Smooth muscle cell (in vitro differentiated cells): ENCODE data around the gene HMGCLL1. TPM values are rescaled to one million over a fixed set of nuclear protein-coding genes. Genes with fewer than 3 reads are reported as not detected.

Source experiments
- DNase-seq: peaks from one replicate; lab custom pipeline; 2025; ENCODE audit not compliant: unreplicated experiment; lab: John Stamatoyannopoulos, UW
- H2AFZ ChIP-seq: fragments of 200-600 bp; sonication (generic); 2 replicates; pipeline ENCODE4 v1.6.0; 2016; ENCODE audit warnings: antibody characterized with exemption, low read depth, mild to moderate bottlenecking
- H3F3A ChIP-seq: fragments of 200-600 bp; sonication (generic); 2 replicates; pipeline ENCODE4 v1.6.0; 2017; ENCODE audit warnings: antibody characterized with exemption, low read depth
- H3K27ac ChIP-seq: fragments of 200-600 bp; sonication (generic); 2 replicates; pipeline ENCODE4 v1.5.1; 2016; ENCODE audit warnings: low read depth, mild to moderate bottlenecking
- H3K27me3 ChIP-seq: fragments of 200-600 bp; sonication (generic); 2 replicates; pipeline ENCODE4 v1.6.1; 2016; ENCODE audit warnings: low read depth, mild to moderate bottlenecking
- H3K36me3 ChIP-seq: fragments of 200-600 bp; sonication (generic); 2 replicates; pipeline ENCODE4 v1.5.1; 2016; ENCODE audit warnings: low read depth
- H3K4me1 ChIP-seq: fragments of 200-600 bp; sonication (generic); 2 replicates; pipeline ENCODE4 v1.5.1; 2016; ENCODE audit warnings: low read depth
- H3K4me2 ChIP-seq: fragments of 200-600 bp; sonication (generic); 2 replicates; pipeline ENCODE4 v1.6.0; 2016; ENCODE audit warnings: mild to moderate bottlenecking
- H3K4me3 ChIP-seq: fragments of 200-600 bp; sonication (generic); 2 replicates; pipeline ENCODE4 v1.5.1; 2016; ENCODE audit warnings: mild to moderate bottlenecking
- H3K79me2 ChIP-seq: fragments of 200-600 bp; sonication (generic); 2 replicates; pipeline ENCODE4 v1.6.0; 2016; ENCODE audit warnings: low read depth, mild to moderate bottlenecking
- H3K9ac ChIP-seq: fragments of 200-600 bp; sonication (generic); 2 replicates; pipeline ENCODE4 v1.6.0; 2016; ENCODE audit warnings: low read depth
- H3K9me3 ChIP-seq: fragments of 200-600 bp; sonication (generic); replicated peaks from 2 replicates; pipeline ENCODE4 v1.5.1; 2016; ENCODE audit warnings: low read depth
- H4K20me1 ChIP-seq: fragments of 200-600 bp; sonication (generic); 2 replicates; pipeline ENCODE4 v1.6.0; 2016; ENCODE audit warnings: low read depth
- WGBS: methylation state at CpG from one replicate; pipeline ENCODE4 v1.1.7; 2016; ENCODE audit warnings: low lambda C conversion rate; 5-methylcytosine and 5-hydroxymethylcytosine counted together
- polyA plus RNA-seq: library from polyadenylated mRNA; unstranded; fragments of >200 nt; fragmentation: Nextera tagmentation; extraction: Ambion mirVana; gene quantifications from 2 replicates; pipeline ENCODE4 v1.2.1, GENCODE V29; 2016
- total RNA-seq: library from RNA; depleted of rRNA; stranded (reverse); fragments of >200 nt; gene quantifications from 2 replicates; pipeline ENCODE4 v1.2.3, GENCODE V29; 2014
- TF ChIP-seq, protein P1 (sequence below): fragments of 200-600 bp; sonication (generic); IDR thresholded peaks from 2 replicates; pipeline ENCODE4 v1.5.1; 2017; ENCODE audit warnings: borderline replicate concordance, mild to moderate bottlenecking, antibody characterized with exemption; ENCODE audit not compliant: insufficient read depth, poor library complexity, severe bottlenecking

The HMGCLL1 gene
- total and polyA plus RNA-seq, 2 experiments from 2014 or later, result not detected

DNA sequence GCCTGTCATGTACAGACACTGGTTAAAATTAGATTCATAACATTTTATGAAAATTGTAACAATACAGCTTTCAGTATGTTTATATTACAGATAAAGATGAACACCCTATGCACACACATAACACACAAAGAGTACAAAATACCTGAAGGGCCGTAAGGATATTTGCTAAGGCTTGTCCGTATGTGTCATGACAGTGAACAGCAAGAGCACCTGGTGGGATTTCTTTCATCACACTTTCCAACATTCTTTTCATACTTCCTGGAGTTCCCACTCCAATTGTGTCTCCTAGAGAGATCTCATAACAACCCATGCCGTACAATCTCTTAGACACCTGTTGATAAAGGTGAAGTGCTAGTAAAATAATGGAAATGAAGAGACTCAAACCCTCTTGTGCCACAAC lies 83.7 kb downstream of the HMGCLL1 start:
- TF ChIP-seq, protein P1, sequence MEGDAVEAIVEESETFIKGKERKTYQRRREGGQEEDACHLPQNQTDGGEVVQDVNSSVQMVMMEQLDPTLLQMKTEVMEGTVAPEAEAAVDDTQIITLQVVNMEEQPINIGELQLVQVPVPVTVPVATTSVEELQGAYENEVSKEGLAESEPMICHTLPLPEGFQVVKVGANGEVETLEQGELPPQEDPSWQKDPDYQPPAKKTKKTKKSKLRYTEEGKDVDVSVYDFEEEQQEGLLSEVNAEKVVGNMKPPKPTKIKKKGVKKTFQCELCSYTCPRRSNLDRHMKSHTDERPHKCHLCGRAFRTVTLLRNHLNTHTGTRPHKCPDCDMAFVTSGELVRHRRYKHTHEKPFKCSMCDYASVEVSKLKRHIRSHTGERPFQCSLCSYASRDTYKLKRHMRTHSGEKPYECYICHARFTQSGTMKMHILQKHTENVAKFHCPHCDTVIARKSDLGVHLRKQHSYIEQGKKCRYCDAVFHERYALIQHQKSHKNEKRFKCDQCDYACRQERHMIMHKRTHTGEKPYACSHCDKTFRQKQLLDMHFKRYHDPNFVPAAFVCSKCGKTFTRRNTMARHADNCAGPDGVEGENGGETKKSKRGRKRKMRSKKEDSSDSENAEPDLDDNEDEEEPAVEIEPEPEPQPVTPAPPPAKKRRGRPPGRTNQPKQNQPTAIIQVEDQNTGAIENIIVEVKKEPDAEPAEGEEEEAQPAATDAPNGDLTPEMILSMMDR, result no peak

DNA sequence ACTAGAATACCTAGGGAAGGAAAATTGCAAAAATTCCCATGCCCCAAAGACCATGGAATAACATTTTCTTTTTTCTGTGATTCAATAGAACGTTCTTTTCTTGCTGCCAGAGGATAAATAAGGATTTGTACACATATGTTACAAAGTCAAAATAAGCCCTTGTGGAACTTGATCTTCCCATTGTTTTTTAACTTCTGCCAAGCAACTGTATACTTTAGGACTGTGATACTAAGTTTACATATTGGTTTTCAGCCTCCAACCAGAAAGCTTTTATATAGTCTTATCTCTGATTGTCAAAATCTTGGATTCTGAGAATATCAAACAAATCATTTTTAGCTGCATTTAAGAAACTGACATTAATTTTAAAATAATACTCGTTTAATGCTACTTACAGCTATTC lies 84.6 kb downstream of the HMGCLL1 start:
- no peak overlapping the region for H3K9ac ChIP-seq
- no peak overlapping the region for H3K27ac ChIP-seq
- no peaks in the 10 kb centered on the region for H3K79me2 ChIP-seq
- no peak overlapping the region for H3K4me2 ChIP-seq
- H4K20me1 ChIP-seq, result no peaks in the 10 kb centered on the region
- H3F3A ChIP-seq, result no peaks in the 10 kb centered on the region
- no peaks in the 10 kb centered on the region for H3K4me1 ChIP-seq
- no peak for DNase-seq
- 83% methylated on average over 2 of the region's 2 CpGs for WGBS
- no peak overlapping the region for H2AFZ ChIP-seq
- no peaks in the 10 kb centered on the region for H3K36me3 ChIP-seq
- H3K9me3 ChIP-seq, result no peaks in the 10 kb centered on the region
- no peaks in the 10 kb centered on the region for H3K27me3 ChIP-seq
- TF ChIP-seq, protein P1, result no peak
- H3K4me3 ChIP-seq, result no peak overlapping the region

More for the DNA sequence above, 83.7 kb downstream of the HMGCLL1 start:
- Histone ChIP-seq H3F3A (no peaks in the 10 kb centered on the region), H4K20me1 (no peaks in the 10 kb centered on the region), H3K4me2 (no peak overlapping the region), H3K79me2 (no peaks in the 10 kb centered on the region), H3K4me3 (no peak overlapping the region), H3K9ac (no peak overlapping the region), H3K27me3 (no peaks in the 10 kb centered on the region), H3K27ac (no peak overlapping the region), H3K4me1 (no peaks in the 10 kb centered on the region), H3K36me3 (no peaks in the 10 kb centered on the region), H2AFZ (no peak overlapping the region), H3K9me3 (no peaks in the 10 kb centered on the region)
- no peak for DNase-seq
- WGBS, result 70% methylated on average over 3 of the region's 3 CpGs

DNA sequence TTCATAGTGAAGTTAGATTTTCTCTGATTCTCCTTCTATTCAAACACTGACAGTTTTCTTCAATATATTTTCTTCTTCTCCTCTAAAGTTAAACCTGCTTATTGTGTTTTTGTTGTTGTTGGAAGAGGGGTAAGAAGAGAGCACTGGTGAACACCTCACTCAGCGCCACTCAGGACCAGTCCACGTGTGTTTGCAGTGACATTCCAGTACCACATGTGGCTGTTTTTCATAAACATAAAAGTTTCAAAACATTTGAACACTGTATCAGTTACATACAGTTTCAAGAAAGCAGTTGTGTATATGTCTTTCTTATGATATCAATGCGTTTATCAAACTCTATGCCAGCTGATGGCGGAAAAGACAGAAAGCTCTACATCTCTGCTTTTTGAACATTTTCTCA lies 86.7 kb downstream of the HMGCLL1 start:
- Histone ChIP-seq H3F3A (no peaks in the 10 kb centered on the region), H3K27me3 (no peaks in the 10 kb centered on the region), H3K9me3 (no peaks in the 10 kb centered on the region), H4K20me1 (no peaks in the 10 kb centered on the region), H3K4me3 (no peak overlapping the region), H3K9ac (no peak overlapping the region), H3K79me2 (no peaks in the 10 kb centered on the region), H3K4me1 (no peaks in the 10 kb centered on the region), H2AFZ (no peak overlapping the region), H3K27ac (no peak overlapping the region), H3K36me3 (no peaks in the 10 kb centered on the region), H3K4me2 (no peak overlapping the region)
- TF ChIP-seq, protein P1, result no peak
- WGBS, result 89% methylated on average over 4 of the region's 4 CpGs
- no peak for DNase-seq

DNA sequence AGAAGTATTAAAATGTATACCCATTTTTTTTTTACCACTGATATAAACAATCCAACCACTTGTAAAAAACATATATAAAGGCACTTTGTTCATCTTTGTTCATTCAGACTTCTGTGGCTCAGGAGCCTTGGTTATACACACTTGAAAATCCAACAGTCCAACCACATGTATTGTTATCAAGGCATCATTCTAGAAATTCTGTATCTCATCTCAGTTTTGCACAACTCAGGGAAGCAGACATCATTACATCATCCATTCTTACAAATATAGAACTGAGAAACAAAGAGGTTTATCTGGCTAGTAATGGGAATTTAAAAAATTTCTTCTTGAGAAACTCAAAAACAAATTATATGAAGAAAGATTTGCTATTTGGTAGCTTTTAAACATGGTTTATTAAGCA lies 88.1 kb downstream of the HMGCLL1 start:
- Histone ChIP-seq H3K36me3 (no peaks in the 10 kb centered on the region), H3K27ac (no peak overlapping the region), H3K4me2 (no peak overlapping the region), H3K79me2 (no peaks in the 10 kb centered on the region), H3K4me1 (no peaks in the 10 kb centered on the region), H3K4me3 (no peak overlapping the region), H3K9ac (no peak overlapping the region), H4K20me1 (no peaks in the 10 kb centered on the region), H3K27me3 (no peaks in the 10 kb centered on the region), H3K9me3 (no peaks in the 10 kb centered on the region), H3F3A (no peaks in the 10 kb centered on the region), H2AFZ (no peak overlapping the region)
- TF ChIP-seq, protein P1, result no peak
- no peak for DNase-seq
